DLD1 (cell line): Measurements from ENCODE around the gene MCU.

Experiments
- in situ Hi-C: cut with HindIII; loops from 2 replicates; pipeline ENCODE4 v1.10.0; 2017; ENCODE audit warnings: low sequenced_read_pairs

Gene MCU

GRCh38 chr10:72930276-72930675, 238.3 kb downstream of the MCU start:
- in situ Hi-C loops: no loop called here

GRCh38 chr10:72932259-72933015, 240.5 kb downstream of the MCU start:
- in situ Hi-C loops: no loop called here

- in situ Hi-C loops: no loop called here
Measured at GRCh38 chr10:72935361-72935760, 243.4 kb downstream of the MCU start.
